H1 (cell line): ENCODE data around the gene DLG1. TPM values are rescaled to one million over a fixed set of nuclear protein-coding genes. Genes with fewer than 3 reads are reported as not detected.

Experiments used
- KDM1A ChIP-seq: fragments of 200-600, 300-600 bp; sonication (generic); IDR thresholded peaks from 2 replicates; pipeline ENCODE4 v1.7.1; 2016; ENCODE audit warnings: mild to moderate bottlenecking, low read length, borderline replicate concordance
- SAP30 ChIP-seq: fragments of 300-600 bp; sonication (generic); IDR thresholded peaks from 2 replicates; pipeline ENCODE4 v1.7.1; 2012; ENCODE audit warnings: low read length, moderate library complexity, mild to moderate bottlenecking, inconsistent platforms; ENCODE audit not compliant: insufficient read depth, insufficient replicate concordance
- polyA plus RNA-seq, 7 experiments: library from polyadenylated mRNA; depleted of rRNA in 3 of 7; stranded (reverse) in 5 of 7; unstranded in 2 of 7; fragments of >200 nt in 5 of 7; fragments of 200-250 nt in 2 of 7; gene quantifications; 1 replicate in 5 of 7; 2 replicates in 1 of 7; 4 replicates in 1 of 7; pipeline versions ENCODE4 v1.2.1 to v1.2.3, GENCODE V29; 2011 to 2013; ENCODE audit warnings: missing spikeins in 2 of 7, mixed read lengths in 2 of 7
- total RNA-seq: library from RNA; stranded (reverse); fragmentation: NEBNext Ultra II Directional; extraction: Animal tissue kit (Norgen Biotek cat#: 25700); gene quantifications from 2 replicates; pipeline ENCODE4 v1.2.1, GENCODE V29; 2021

The DLG1 gene
- total and polyA plus RNA-seq, 2 of the 8 experiments (the other 6 are each of a cell fraction or from before 2014, with no cell fraction given) = 13.4 to 78.8 TPM

- TF ChIP-seq KDM1A (no peak), SAP30 (no peak)
Observed at GRCh38 chr3:197292083-197292646, 6.2 kb downstream of the DLG1 start (continued).
